Neural progenitor cell (in vitro differentiated cells): ENCODE results near the gene QRICH1. TPM values are rescaled to one million over a fixed set of nuclear protein-coding genes. Genes with fewer than 3 reads are reported as not detected.

ENCODE experiments used
- DNase-seq: peaks from one replicate; pipeline ENCODE4 v3.0.0-alpha.2; 2016; ENCODE audit warnings: low spot score
- H2AFZ ChIP-seq: fragments of 200-600 bp; sonication (generic); replicated peaks from 2 replicates; pipeline ENCODE4 v1.6.1; 2016; ENCODE audit warnings: antibody characterized with exemption
- H3F3A ChIP-seq: fragments of 200-600 bp; sonication (generic); 2 replicates; pipeline ENCODE4 v1.6.1; 2016; ENCODE audit warnings: antibody characterized with exemption, low read depth
- H3K27ac ChIP-seq: fragments of 200-600 bp; sonication (generic); 2 replicates; pipeline ENCODE4 v1.5.1; 2016; ENCODE audit warnings: mild to moderate bottlenecking
- H3K27me3 ChIP-seq: fragments of 200-600 bp; sonication (generic); 2 replicates; pipeline ENCODE4 v1.6.1; 2016; ENCODE audit warnings: mild to moderate bottlenecking, moderate library complexity
- H3K36me3 ChIP-seq: fragments of 200-600 bp; sonication (generic); 2 replicates; pipeline ENCODE4 v1.5.1; 2016
- H3K4me1 ChIP-seq: fragments of 200-600 bp; sonication (generic); 2 replicates; pipeline ENCODE4 v1.6.1; 2016; ENCODE audit warnings: mixed run types
- H3K4me2 ChIP-seq: fragments of 200-600 bp; sonication (generic); 2 replicates; pipeline ENCODE4 v1.6.1; 2016
- H3K4me3 ChIP-seq: fragments of 200-600 bp; sonication (generic); 2 replicates; pipeline ENCODE4 v1.5.1; 2016
- H3K79me2 ChIP-seq: fragments of 200-600 bp; sonication (generic); 2 replicates; pipeline ENCODE4 v1.6.1; 2016; ENCODE audit warnings: low read depth
- H3K9ac ChIP-seq: fragments of 200-600 bp; sonication (generic); 2 replicates; pipeline ENCODE4 v1.6.1; 2016
- H3K9me3 ChIP-seq: fragments of 200-600 bp; sonication (generic); 2 replicates; pipeline ENCODE4 v1.5.1; 2016; ENCODE audit warnings: low read depth
- H4K20me1 ChIP-seq: fragments of 200-600 bp; sonication (generic); 2 replicates; pipeline ENCODE4 v1.6.1; 2016; ENCODE audit warnings: low read depth
- H3K27ac Mint-ChIP-seq: 3 replicates; pipeline ENCODE4 v1.8.0; 2021; ENCODE audit warnings: mixed read lengths
- H3K27me3 Mint-ChIP-seq: 2 replicates; pipeline ENCODE4 v1.8.0; 2022; ENCODE audit warnings: low read depth, mild to moderate bottlenecking, inconsistent platforms, moderate library complexity, mixed read lengths; ENCODE audit not compliant: insufficient read depth
- H3K36me3 Mint-ChIP-seq: 3 replicates; pipeline ENCODE4 v1.8.0; 2021; ENCODE audit warnings: mixed read lengths
- H3K4me1 Mint-ChIP-seq: 3 replicates; pipeline ENCODE4 v1.8.0; 2021; ENCODE audit warnings: mixed read lengths
- H3K4me3 Mint-ChIP-seq: 3 replicates; pipeline ENCODE4 v1.8.0; 2021; ENCODE audit warnings: mild to moderate bottlenecking, moderate library complexity, mixed read lengths
- H3K9me3 Mint-ChIP-seq: 3 replicates; pipeline ENCODE4 v1.8.0; 2020; ENCODE audit warnings: mixed read lengths
- EZH2 ChIP-seq: fragments of 200-600 bp; sonication (generic); IDR thresholded peaks from 2 replicates; pipeline ENCODE4 v1.6.1; 2017; ENCODE audit warnings: antibody characterized with exemption, mild to moderate bottlenecking, moderate library complexity
- EZH2phosphoT487 ChIP-seq: fragments of 200-600 bp; sonication (generic); IDR thresholded peaks from 2 replicates; pipeline ENCODE4 v1.6.1; 2017; ENCODE audit warnings: antibody characterized with exemption
- total RNA-seq: library from RNA; depleted of rRNA; stranded (reverse); fragments of >200 nt; gene quantifications from 2 replicates; pipeline ENCODE4 v1.2.3, GENCODE V29; 2015; ENCODE audit warnings: low replicate concordance
- TF ChIP-seq, protein P1 (sequence below): fragments of 200-600 bp; sonication (generic); IDR thresholded peaks from 2 replicates; pipeline ENCODE4 v1.5.1; 2017; ENCODE audit warnings: antibody characterized with exemption, mild to moderate bottlenecking

The QRICH1 gene
- total RNA-seq, 1 donor from 2014 or later = 167 TPM

DNA sequence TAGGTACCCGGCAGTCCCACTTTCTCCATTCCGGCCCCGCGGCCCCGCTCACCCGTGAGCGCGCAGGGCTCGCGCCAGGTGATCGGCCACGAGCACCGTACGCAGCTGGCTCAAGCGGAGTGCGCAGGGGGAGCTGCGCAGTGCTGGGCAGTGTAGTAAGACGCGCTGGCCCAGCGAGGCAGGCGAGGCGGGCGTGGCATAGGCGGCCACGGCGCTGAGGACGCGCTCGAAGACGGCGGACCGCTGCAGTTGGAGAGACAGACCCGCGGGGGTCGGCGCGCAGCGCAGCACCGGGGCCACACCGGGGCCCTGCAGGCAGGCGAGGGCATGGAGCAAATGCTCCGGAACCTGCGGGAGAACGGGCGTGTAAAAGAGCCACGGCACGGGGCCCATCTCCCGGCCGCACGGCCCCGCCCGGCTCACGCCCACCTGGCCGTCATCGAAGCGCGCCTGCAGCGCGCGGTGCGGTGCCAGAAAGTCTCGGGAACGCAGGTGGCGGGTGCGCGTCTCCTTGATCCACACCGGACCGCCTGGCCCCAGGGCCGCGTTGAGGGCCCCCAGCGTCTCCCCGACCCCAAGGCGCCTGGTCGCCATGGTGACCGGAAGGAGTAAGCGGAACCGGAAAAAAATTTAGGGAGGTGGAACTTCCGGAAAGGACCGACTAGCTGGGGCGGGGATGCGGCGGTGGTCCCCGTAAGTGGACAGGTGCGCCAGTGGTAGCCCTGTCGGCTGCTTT, 75.7 kb downstream of the QRICH1 start, which contains the start of gene DALRD3:
DALRD3 (minus strand) TSS at position 610 of the 736 bp plus-strand sequence; CDS start at position 594, 16 bp downstream.
- Mint-ChIP-seq H3K4me3 (peak within 1 kb of the TSS; percentile 97), H3K4me1 (peaks cover 20% of the 10 kb centered on the region), H3K27me3 (peaks cover 6% of the 10 kb centered on the region), H3K9me3 (no peaks in the 10 kb centered on the region), H3K36me3 (peaks cover 17% of the 10 kb centered on the region), H3K27ac (peak within 1 kb of the TSS; percentile 8)
- peaks cover 66% of the 10 kb centered on the region for H3F3A ChIP-seq
- peak within 1 kb of the TSS; percentile 82 for H3K4me2 ChIP-seq
- H3K4me3 ChIP-seq = peak within 1 kb of the TSS; percentile 79
- peak; percentile 86 for DNase-seq
- TF ChIP-seq EZH2phosphoT487 (no peak), EZH2 (no peak)
- TF ChIP-seq, protein P1, sequence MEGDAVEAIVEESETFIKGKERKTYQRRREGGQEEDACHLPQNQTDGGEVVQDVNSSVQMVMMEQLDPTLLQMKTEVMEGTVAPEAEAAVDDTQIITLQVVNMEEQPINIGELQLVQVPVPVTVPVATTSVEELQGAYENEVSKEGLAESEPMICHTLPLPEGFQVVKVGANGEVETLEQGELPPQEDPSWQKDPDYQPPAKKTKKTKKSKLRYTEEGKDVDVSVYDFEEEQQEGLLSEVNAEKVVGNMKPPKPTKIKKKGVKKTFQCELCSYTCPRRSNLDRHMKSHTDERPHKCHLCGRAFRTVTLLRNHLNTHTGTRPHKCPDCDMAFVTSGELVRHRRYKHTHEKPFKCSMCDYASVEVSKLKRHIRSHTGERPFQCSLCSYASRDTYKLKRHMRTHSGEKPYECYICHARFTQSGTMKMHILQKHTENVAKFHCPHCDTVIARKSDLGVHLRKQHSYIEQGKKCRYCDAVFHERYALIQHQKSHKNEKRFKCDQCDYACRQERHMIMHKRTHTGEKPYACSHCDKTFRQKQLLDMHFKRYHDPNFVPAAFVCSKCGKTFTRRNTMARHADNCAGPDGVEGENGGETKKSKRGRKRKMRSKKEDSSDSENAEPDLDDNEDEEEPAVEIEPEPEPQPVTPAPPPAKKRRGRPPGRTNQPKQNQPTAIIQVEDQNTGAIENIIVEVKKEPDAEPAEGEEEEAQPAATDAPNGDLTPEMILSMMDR = no peak
- H3K27me3 ChIP-seq = no peaks in the 10 kb centered on the region
- H3K27ac ChIP-seq = no peak within 1 kb of the TSS
- H3K79me2 ChIP-seq = peaks cover 38% of the 10 kb centered on the region
- H2AFZ ChIP-seq = peak within 1 kb of the TSS; percentile 23
- peaks cover 13% of the 10 kb centered on the region for H3K4me1 ChIP-seq
- no peak within 1 kb of the TSS for H3K9ac ChIP-seq
- no peaks in the 10 kb centered on the region for H3K36me3 ChIP-seq
- H3K9me3 ChIP-seq = no peaks in the 10 kb centered on the region
- H4K20me1 ChIP-seq = peaks cover 55% of the 10 kb centered on the region

DNA sequence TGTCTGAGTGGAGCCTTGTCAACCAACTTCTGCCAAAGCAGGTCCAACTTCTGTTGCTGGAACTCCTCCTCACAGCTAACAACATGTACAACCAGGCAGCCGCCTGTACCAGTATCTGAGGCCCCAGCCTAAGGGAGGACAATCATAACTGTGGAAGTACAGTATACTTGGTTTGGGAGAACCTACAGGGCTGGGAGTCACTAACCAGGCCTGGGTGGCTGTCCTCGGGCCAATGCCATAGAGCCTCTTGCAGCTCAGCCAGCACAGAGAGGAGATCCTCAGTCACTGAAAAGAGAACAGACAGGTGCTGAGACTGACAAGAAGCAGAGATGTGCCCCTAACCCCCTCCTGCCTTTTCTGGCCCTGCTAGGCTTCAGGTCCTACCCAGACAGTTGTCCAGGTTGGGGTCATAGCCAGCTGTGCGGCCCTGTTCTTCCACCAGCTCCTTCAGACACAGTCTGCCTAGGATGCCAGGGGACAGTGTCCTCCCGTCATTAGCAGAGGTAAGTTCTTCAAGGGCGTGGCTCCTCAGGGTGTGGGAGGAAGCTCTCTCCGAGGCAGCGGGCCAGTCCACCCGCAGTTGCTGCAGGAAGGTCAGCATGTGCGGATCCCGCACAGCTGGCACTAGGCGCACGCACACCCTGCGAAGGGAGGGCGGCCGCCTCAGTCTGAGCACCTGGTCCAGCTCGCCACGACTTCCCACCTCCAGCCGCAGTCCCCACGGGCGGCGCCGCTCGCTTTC, 76.5 kb downstream of the QRICH1 start:
- peak overlapping the region; percentile 82 for H3K4me2 ChIP-seq
- Mint-ChIP-seq H3K9me3 (no peaks in the 10 kb centered on the region), H3K36me3 (peaks cover 15% of the 10 kb centered on the region), H3K27me3 (peaks cover 5% of the 10 kb centered on the region), H3K4me1 (peaks cover 16% of the 10 kb centered on the region), H3K27ac (no peak overlapping the region), H3K4me3 (peak overlapping the region; percentile 97)
- peaks cover 55% of the 10 kb centered on the region for H4K20me1 ChIP-seq
- peaks cover 8% of the 10 kb centered on the region for H3K4me1 ChIP-seq
- no peaks in the 10 kb centered on the region for H3K9me3 ChIP-seq
- TF ChIP-seq EZH2phosphoT487 (no peak), EZH2 (no peak)
- TF ChIP-seq, protein P1 = no peak
- peak overlapping the region; percentile 79 for H3K4me3 ChIP-seq
- H3F3A ChIP-seq = peaks cover 59% of the 10 kb centered on the region
- H2AFZ ChIP-seq = no peak overlapping the region
- H3K36me3 ChIP-seq = no peaks in the 10 kb centered on the region
- no peak overlapping the region for H3K27ac ChIP-seq
- H3K27me3 ChIP-seq = no peaks in the 10 kb centered on the region
- peaks cover 38% of the 10 kb centered on the region for H3K79me2 ChIP-seq
- no peak overlapping the region for H3K9ac ChIP-seq
- no peak for DNase-seq

DNA sequence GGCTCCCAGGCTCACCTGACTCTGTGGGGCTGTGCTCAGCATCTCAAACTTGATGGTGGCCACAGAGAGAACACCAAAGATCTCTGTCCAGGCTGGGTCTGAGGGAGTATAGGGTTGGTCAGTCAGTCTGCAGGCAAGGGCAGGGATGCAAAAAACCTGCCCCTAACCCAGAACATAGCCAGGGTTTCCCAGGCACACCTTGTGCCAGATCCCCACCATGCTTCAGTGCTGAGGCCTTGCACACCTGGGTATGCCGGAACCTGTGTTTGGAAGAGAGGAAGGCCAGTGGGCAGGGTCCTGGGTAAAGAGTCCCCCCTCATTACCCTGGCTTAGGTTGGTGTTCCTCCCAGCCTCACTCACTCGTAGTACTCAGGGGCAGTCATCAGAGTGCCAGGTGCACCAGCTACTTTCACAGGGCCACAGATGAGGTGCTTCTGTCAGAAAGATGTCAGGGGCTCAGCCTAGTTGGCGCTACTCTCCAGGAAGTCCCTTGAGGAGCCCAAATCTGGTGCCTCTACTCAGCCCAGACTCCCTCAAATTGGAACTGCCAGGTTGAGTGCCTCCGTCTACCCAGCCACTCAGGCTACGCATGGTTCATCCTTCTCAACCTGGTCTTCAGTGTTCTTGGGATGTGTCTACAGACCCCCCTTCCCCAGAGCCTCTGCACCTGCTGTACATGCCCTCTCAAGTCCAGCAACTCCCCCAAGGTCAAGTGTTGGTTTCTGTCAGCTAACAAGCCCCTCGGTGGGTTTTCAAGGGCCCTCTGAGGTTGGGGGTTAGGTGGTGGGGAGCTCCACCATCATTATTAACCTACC, 77.2 kb downstream of the QRICH1 start:
- no peaks in the 10 kb centered on the region for H3K9me3 ChIP-seq

More for the DNA sequence above, 77.2 kb downstream of the QRICH1 start:
- H3K4me2 ChIP-seq = no peak overlapping the region
- TF ChIP-seq EZH2phosphoT487 = no peak
- no peak for TF ChIP-seq EZH2
- TF ChIP-seq, protein P1 = no peak
- H3K79me2 ChIP-seq = peaks cover 43% of the 10 kb centered on the region
- H3K9me3 Mint-ChIP-seq = no peaks in the 10 kb centered on the region
- no peak overlapping the region for H2AFZ ChIP-seq
- peak overlapping the region; percentile 79 for H3K4me3 ChIP-seq
- DNase-seq = no peak
- H3K36me3 ChIP-seq = no peaks in the 10 kb centered on the region
- peak overlapping the region; percentile 97 for H3K4me3 Mint-ChIP-seq
- peaks cover 8% of the 10 kb centered on the region for H3K4me1 ChIP-seq
- H3F3A ChIP-seq = peaks cover 53% of the 10 kb centered on the region
- H3K4me1 Mint-ChIP-seq = peaks cover 19% of the 10 kb centered on the region
- H3K36me3 Mint-ChIP-seq = peaks cover 21% of the 10 kb centered on the region
- H3K27ac ChIP-seq = no peak overlapping the region
- H3K27me3 ChIP-seq = no peaks in the 10 kb centered on the region
- H3K27me3 Mint-ChIP-seq = peaks cover 5% of the 10 kb centered on the region
- no peak overlapping the region for H3K27ac Mint-ChIP-seq
- H3K9ac ChIP-seq = no peak overlapping the region
- H4K20me1 ChIP-seq = peaks cover 62% of the 10 kb centered on the region
